Thyroid gland (tissue), 4 donors: Measurements from ENCODE around the gene SPTB.

Experiments
- CTCF ChIP-seq, 6 experiments: fragments of 200-600 bp in 3 of 6; fragments of 450-650 bp in 3 of 6; sonication (generic) in 3 of 6; IDR thresholded peaks; one replicate each; pipeline ENCODE4 v1.5.1; 2016 to 2019; ENCODE audit warnings: antibody characterized with exemption in 6 of 6, mild to moderate bottlenecking in 2 of 6, inconsistent platforms in 1 of 6, moderate library complexity in 1 of 6
- POLR2A ChIP-seq, 2 donors: fragments of 450-650 bp; IDR thresholded peaks; one replicate each; pipeline ENCODE4 v1.6.1; 2017; ENCODE audit warnings: antibody characterized with exemption in 2 of 2, mild to moderate bottlenecking in 2 of 2, moderate library complexity in 1 of 2

- TF ChIP-seq CTCF (IDR thresholded peaks at IDR 0.05) (no peak), POLR2A (IDR thresholded peaks at IDR 0.05) (no peak)
Observed at GRCh38 chr14:64867182-64867581, 12.5 kb downstream of the SPTB start.
